WTC11 (cell line): ENCODE results near the gene ARPC1A. TPM values are rescaled to one million over a fixed set of nuclear protein-coding genes. Genes with fewer than 3 reads are reported as not detected.

ENCODE experiments used
- ATAC-seq: fragments of 200-7000 bp; cut with Tn5 transposase; 2 replicates; pipeline ENCODE4 v1.10.0; 2021; ENCODE audit warnings: mild to moderate bottlenecking, moderate library complexity
- CTCF ChIA-PET: fragments of 300-600 bp; sonication (Branson Sonifier 250); formaldehyde crosslinking; loops from one replicate; lab custom pipeline; 2021; ENCODE audit warnings: antibody characterized with exemption; lab: Charles Lee
- POLR2A ChIA-PET: fragments of 350-600 bp; sonication (Branson Sonifier 250); formaldehyde crosslinking; loops from one replicate; lab custom pipeline; 2021; ENCODE audit warnings: antibody characterized with exemption; lab: Charles Lee
- DNase-seq: peaks from one replicate; pipeline ENCODE4 v3.0.0; 2021; ENCODE audit warnings: low spot score
- H3K27ac Mint-ChIP-seq: 2 replicates; pipeline ENCODE4 v1.8.0; 2021; ENCODE audit warnings: mixed read lengths
- H3K27me3 Mint-ChIP-seq: 2 replicates; pipeline ENCODE4 v1.8.0; 2021; ENCODE audit warnings: low read depth, mild to moderate bottlenecking, moderate library complexity, mixed read lengths
- H3K36me3 Mint-ChIP-seq: 2 replicates; pipeline ENCODE4 v1.8.0; 2021; ENCODE audit warnings: mixed read lengths
- H3K4me1 Mint-ChIP-seq: 2 replicates; pipeline ENCODE4 v1.8.0; 2022; ENCODE audit warnings: mixed read lengths
- H3K4me3 Mint-ChIP-seq: 2 replicates; pipeline ENCODE4 v1.8.0; 2021; ENCODE audit warnings: mild to moderate bottlenecking, moderate library complexity, mixed read lengths
- H3K9me3 Mint-ChIP-seq: 2 replicates; pipeline ENCODE4 v1.8.0; 2021; ENCODE audit warnings: mixed read lengths
- ESRRA ChIP-seq: sonication (generic); formaldehyde crosslinking; IDR thresholded peaks from 2 replicates; pipeline ENCODE4 v1.8.1; 2022; ENCODE audit warnings: mild to moderate bottlenecking, missing genetic modification reagents, borderline replicate concordance
- FOXP1 ChIP-seq: sonication (generic); formaldehyde crosslinking; IDR thresholded peaks from 2 replicates; pipeline ENCODE4 v1.8.0; 2022; ENCODE audit warnings: missing genetic modification reagents, mild to moderate bottlenecking, moderate library complexity, borderline replicate concordance
- GABPB1 ChIP-seq: sonication (generic); formaldehyde crosslinking; IDR thresholded peaks from 2 replicates; pipeline ENCODE4 v1.8.1; 2023; ENCODE audit warnings: mild to moderate bottlenecking, missing genetic modification reagents
- HMGA2 ChIP-seq: fragments of 250-450 bp; sonication (Bioruptor Pico); IDR thresholded peaks from 2 replicates; pipeline ENCODE4 v1.4.0; 2021; ENCODE audit warnings: mild to moderate bottlenecking, moderate library complexity
- KAT7 ChIP-seq: sonication (generic); formaldehyde crosslinking; IDR thresholded peaks from 2 replicates; pipeline ENCODE4 v1.8.1; 2023; ENCODE audit warnings: missing genetic modification reagents, mild to moderate bottlenecking, borderline replicate concordance
- SMAD3 ChIP-seq: sonication (generic); formaldehyde crosslinking; IDR thresholded peaks from 2 replicates; pipeline ENCODE4 v1.8.0; 2022; ENCODE audit warnings: missing genetic modification reagents, mild to moderate bottlenecking, borderline replicate concordance
- SOX15 ChIP-seq: fragments of 250-450 bp; sonication (Bioruptor Pico); IDR thresholded peaks from 2 replicates; pipeline ENCODE4 v1.9.0; 2021; ENCODE audit warnings: mild to moderate bottlenecking
- ZBTB21 ChIP-seq: sonication (generic); formaldehyde crosslinking; IDR thresholded peaks from 2 replicates; pipeline ENCODE4 v1.8.1; 2023; ENCODE audit warnings: mild to moderate bottlenecking, missing genetic modification reagents, borderline replicate concordance
- ZNF317 ChIP-seq: sonication (generic); formaldehyde crosslinking; IDR thresholded peaks from 2 replicates; pipeline ENCODE4 v1.8.1; 2023; ENCODE audit warnings: low read depth, mild to moderate bottlenecking, moderate library complexity, missing genetic modification reagents, borderline replicate concordance
- ZNF416 ChIP-seq: fragments of 250-450 bp; sonication (Bioruptor Pico); IDR thresholded peaks from 2 replicates; pipeline ENCODE4 v1.9.0; 2021; ENCODE audit warnings: mild to moderate bottlenecking, inconsistent platforms
- total RNA-seq: library from RNA; stranded (reverse); gene quantifications from 3 replicates; pipeline ENCODE4 v1.2.3, GENCODE V29; 2021
- TF ChIP-seq, protein P1 (sequence below): fragments of 250-450 bp; sonication (Bioruptor Pico); IDR thresholded peaks from 2 replicates; pipeline ENCODE4 v1.8.0; 2021; ENCODE audit warnings: mild to moderate bottlenecking
- TF ChIP-seq, protein P2 (sequence below): fragments of 200-600 bp; IDR thresholded peaks from 2 replicates; pipeline ENCODE4 v1.8.0; 2022; ENCODE audit warnings: antibody characterized with exemption
- TF ChIP-seq, protein P3 (sequence below): sonication (generic); formaldehyde crosslinking; IDR thresholded peaks from 2 replicates; pipeline ENCODE4 v1.8.1; 2023; ENCODE audit warnings: mild to moderate bottlenecking, missing genetic modification reagents
- TF ChIP-seq, protein P4 (sequence below): sonication (generic); formaldehyde crosslinking; IDR thresholded peaks from 2 replicates; pipeline ENCODE4 v1.8.0; 2023; ENCODE audit warnings: missing genetic modification reagents, mild to moderate bottlenecking, borderline replicate concordance
- TF ChIP-seq, protein P5 (sequence below): sonication (generic); formaldehyde crosslinking; IDR thresholded peaks from 2 replicates; pipeline ENCODE4 v1.8.1; 2022; ENCODE audit warnings: low read depth, missing genetic modification reagents, borderline replicate concordance
- TF ChIP-seq, protein P6 (sequence below): sonication (generic); formaldehyde crosslinking; IDR thresholded peaks from 2 replicates; pipeline ENCODE4 v1.8.1; 2023; ENCODE audit warnings: mild to moderate bottlenecking, missing genetic modification reagents, borderline replicate concordance

ARPC1A gene
- total RNA-seq, 1 experiment from 2014 or later, result 149 TPM

DNA sequence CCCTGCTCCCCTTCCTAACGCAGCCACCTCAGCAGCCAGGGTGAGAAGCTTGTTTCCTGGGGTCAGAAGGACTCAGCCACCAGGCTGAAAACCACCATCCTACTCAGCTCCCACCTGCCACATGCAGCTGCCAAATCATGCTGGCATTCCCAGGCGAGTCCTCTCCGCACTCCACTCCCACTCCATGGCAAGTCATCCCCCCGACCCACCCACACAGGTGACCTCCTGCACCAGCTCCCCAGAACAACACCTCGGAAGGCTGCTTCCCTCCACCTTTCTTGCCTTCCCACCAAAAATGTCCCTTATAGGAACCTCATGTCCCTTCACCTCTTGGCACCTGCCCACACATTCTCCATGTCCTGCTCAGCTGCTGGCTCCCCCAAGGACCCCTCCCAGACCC lies 78.1 kb downstream of the ARPC1A start (continued):
- TF ChIP-seq, protein P1, sequence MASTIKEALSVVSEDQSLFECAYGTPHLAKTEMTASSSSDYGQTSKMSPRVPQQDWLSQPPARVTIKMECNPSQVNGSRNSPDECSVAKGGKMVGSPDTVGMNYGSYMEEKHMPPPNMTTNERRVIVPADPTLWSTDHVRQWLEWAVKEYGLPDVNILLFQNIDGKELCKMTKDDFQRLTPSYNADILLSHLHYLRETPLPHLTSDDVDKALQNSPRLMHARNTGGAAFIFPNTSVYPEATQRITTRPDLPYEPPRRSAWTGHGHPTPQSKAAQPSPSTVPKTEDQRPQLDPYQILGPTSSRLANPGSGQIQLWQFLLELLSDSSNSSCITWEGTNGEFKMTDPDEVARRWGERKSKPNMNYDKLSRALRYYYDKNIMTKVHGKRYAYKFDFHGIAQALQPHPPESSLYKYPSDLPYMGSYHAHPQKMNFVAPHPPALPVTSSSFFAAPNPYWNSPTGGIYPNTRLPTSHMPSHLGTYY, result no peak
- TF ChIP-seq, protein P2, sequence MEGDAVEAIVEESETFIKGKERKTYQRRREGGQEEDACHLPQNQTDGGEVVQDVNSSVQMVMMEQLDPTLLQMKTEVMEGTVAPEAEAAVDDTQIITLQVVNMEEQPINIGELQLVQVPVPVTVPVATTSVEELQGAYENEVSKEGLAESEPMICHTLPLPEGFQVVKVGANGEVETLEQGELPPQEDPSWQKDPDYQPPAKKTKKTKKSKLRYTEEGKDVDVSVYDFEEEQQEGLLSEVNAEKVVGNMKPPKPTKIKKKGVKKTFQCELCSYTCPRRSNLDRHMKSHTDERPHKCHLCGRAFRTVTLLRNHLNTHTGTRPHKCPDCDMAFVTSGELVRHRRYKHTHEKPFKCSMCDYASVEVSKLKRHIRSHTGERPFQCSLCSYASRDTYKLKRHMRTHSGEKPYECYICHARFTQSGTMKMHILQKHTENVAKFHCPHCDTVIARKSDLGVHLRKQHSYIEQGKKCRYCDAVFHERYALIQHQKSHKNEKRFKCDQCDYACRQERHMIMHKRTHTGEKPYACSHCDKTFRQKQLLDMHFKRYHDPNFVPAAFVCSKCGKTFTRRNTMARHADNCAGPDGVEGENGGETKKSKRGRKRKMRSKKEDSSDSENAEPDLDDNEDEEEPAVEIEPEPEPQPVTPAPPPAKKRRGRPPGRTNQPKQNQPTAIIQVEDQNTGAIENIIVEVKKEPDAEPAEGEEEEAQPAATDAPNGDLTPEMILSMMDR, result no peak
- TF ChIP-seq, protein P3, sequence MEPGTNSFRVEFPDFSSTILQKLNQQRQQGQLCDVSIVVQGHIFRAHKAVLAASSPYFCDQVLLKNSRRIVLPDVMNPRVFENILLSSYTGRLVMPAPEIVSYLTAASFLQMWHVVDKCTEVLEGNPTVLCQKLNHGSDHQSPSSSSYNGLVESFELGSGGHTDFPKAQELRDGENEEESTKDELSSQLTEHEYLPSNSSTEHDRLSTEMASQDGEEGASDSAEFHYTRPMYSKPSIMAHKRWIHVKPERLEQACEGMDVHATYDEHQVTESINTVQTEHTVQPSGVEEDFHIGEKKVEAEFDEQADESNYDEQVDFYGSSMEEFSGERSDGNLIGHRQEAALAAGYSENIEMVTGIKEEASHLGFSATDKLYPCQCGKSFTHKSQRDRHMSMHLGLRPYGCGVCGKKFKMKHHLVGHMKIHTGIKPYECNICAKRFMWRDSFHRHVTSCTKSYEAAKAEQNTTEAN (CRISPR knock-in tag), result no peak
- no peak for TF ChIP-seq ESRRA (CRISPR knock-in tag)
- TF ChIP-seq KAT7 (CRISPR knock-in tag), result no peak

DNA sequence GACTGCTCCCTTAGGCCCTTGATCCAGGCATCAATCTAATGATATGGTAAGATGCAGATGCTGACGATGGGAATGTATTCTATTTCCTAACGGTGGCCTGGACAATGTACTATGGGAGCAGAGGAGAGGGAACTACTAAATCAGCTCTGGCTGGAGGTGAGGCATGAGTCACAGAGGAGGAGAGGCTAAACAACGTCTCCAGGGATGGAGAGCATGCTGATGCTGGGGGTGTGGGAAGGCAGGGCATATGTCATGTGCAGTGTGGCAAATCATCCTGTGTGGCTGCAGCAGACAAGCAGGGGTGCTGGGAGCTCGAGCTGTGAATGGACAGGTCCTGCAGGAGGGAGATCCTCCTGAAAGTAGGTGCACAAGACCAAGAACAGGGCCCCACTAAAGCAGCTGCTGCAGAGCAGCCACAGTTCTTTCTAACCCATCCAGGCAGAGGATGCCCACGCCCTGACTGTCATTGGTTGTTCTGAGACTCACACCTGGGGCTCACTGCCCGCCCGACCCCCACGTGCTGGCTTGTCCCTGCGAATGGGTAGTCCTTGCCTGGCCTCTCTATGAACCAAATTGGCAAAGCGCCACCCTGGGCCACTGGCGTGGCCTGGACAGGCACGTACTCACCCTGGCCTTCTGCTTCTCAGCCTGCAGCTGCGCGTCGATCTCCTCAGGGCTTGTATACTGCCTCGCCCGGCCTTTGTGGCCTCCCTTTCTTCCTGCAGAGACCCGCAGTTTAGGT lies 78.7 kb downstream of the ARPC1A start:
- Mint-ChIP-seq H3K36me3 (peaks cover 47% of the 10 kb centered on the region), H3K27ac (no peak overlapping the region; the same call in 1 of the 2 replicates), H3K9me3 (no peaks in the 10 kb centered on the region), H3K27me3 (no peaks in the 10 kb centered on the region), H3K4me3 (no peak overlapping the region), H3K4me1 (peaks cover 13% of the 10 kb centered on the region)
- TF ChIP-seq HMGA2 (CRISPR knock-in tag) (no peak), ZNF317 (CRISPR knock-in tag) (no peak), SOX15 (CRISPR knock-in tag) (no peak), ZBTB21 (CRISPR knock-in tag) (no peak), ZNF416 (CRISPR knock-in tag) (no peak), FOXP1 (CRISPR knock-in tag) (no peak), GABPB1 (no peak), SMAD3 (CRISPR knock-in tag) (no peak)
- TF ChIP-seq, protein P4, sequence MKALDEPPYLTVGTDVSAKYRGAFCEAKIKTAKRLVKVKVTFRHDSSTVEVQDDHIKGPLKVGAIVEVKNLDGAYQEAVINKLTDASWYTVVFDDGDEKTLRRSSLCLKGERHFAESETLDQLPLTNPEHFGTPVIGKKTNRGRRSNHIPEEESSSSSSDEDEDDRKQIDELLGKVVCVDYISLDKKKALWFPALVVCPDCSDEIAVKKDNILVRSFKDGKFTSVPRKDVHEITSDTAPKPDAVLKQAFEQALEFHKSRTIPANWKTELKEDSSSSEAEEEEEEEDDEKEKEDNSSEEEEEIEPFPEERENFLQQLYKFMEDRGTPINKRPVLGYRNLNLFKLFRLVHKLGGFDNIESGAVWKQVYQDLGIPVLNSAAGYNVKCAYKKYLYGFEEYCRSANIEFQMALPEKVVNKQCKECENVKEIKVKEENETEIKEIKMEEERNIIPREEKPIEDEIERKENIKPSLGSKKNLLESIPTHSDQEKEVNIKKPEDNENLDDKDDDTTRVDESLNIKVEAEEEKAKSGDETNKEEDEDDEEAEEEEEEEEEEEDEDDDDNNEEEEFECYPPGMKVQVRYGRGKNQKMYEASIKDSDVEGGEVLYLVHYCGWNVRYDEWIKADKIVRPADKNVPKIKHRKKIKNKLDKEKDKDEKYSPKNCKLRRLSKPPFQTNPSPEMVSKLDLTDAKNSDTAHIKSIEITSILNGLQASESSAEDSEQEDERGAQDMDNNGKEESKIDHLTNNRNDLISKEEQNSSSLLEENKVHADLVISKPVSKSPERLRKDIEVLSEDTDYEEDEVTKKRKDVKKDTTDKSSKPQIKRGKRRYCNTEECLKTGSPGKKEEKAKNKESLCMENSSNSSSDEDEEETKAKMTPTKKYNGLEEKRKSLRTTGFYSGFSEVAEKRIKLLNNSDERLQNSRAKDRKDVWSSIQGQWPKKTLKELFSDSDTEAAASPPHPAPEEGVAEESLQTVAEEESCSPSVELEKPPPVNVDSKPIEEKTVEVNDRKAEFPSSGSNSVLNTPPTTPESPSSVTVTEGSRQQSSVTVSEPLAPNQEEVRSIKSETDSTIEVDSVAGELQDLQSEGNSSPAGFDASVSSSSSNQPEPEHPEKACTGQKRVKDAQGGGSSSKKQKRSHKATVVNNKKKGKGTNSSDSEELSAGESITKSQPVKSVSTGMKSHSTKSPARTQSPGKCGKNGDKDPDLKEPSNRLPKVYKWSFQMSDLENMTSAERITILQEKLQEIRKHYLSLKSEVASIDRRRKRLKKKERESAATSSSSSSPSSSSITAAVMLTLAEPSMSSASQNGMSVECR (CRISPR knock-in tag), result no peak
- TF ChIP-seq, protein P1, result no peak
- TF ChIP-seq, protein P5, sequence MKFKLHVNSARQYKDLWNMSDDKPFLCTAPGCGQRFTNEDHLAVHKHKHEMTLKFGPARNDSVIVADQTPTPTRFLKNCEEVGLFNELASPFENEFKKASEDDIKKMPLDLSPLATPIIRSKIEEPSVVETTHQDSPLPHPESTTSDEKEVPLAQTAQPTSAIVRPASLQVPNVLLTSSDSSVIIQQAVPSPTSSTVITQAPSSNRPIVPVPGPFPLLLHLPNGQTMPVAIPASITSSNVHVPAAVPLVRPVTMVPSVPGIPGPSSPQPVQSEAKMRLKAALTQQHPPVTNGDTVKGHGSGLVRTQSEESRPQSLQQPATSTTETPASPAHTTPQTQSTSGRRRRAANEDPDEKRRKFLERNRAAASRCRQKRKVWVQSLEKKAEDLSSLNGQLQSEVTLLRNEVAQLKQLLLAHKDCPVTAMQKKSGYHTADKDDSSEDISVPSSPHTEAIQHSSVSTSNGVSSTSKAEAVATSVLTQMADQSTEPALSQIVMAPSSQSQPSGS (CRISPR knock-in tag), result no peak
- TF ChIP-seq, protein P6, sequence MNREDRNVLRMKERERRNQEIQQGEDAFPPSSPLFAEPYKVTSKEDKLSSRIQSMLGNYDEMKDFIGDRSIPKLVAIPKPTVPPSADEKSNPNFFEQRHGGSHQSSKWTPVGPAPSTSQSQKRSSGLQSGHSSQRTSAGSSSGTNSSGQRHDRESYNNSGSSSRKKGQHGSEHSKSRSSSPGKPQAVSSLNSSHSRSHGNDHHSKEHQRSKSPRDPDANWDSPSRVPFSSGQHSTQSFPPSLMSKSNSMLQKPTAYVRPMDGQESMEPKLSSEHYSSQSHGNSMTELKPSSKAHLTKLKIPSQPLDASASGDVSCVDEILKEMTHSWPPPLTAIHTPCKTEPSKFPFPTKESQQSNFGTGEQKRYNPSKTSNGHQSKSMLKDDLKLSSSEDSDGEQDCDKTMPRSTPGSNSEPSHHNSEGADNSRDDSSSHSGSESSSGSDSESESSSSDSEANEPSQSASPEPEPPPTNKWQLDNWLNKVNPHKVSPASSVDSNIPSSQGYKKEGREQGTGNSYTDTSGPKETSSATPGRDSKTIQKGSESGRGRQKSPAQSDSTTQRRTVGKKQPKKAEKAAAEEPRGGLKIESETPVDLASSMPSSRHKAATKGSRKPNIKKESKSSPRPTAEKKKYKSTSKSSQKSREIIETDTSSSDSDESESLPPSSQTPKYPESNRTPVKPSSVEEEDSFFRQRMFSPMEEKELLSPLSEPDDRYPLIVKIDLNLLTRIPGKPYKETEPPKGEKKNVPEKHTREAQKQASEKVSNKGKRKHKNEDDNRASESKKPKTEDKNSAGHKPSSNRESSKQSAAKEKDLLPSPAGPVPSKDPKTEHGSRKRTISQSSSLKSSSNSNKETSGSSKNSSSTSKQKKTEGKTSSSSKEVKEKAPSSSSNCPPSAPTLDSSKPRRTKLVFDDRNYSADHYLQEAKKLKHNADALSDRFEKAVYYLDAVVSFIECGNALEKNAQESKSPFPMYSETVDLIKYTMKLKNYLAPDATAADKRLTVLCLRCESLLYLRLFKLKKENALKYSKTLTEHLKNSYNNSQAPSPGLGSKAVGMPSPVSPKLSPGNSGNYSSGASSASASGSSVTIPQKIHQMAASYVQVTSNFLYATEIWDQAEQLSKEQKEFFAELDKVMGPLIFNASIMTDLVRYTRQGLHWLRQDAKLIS (CRISPR knock-in tag), result no peak
- no peak for DNase-seq
- ChIA-PET CTCF (no interaction called here), POLR2A (no interaction called here)
- no peak for ATAC-seq
